ENCODE results near the gene ANKRD12. TPM values are rescaled to one million over a fixed set of nuclear protein-coding genes. Genes with fewer than 3 reads are reported as not detected.

ANKRD12 gene
- total and polyA plus RNA-seq, 4 donors = 10.2 to 108 (median 50.0) TPM

DNA sequence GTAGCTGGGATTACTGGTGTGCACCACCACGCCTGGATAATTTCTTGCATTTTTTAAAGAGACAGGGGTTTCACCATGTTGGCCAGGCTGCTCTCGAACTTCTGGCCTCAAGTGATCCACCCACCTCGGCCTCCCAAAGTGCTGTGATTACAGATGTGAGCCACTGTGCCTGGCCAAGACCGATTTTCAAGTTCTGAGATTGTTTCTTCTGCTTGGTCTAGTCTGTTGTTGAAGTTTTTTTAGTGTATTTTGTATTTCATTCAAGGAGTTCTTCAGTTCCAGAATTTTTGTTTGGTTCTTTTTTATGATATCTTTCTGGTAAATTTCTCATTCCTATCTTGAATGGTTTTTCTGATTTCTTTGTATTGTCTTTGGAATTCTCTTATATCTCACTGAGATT lies 96.4 kb downstream of the ANKRD12 start:
- Histone ChIP-seq H3K27me3 (ENCODE audit: control insufficient read depth in 3 of 3, insufficient read depth in 3 of 3, low read length in 2 of 3) (no peaks in the 10 kb centered on the region), H3K27ac (ENCODE audit: low read depth in 1 of 2, low read length in 1 of 2) (no peak overlapping the region), H3K4me3 (no peak overlapping the region), H3K9me3 (ENCODE audit: control insufficient read depth in 4 of 4, insufficient read depth in 3 of 4, low read length in 3 of 4) (peaks cover 2 to 9% (median 4%) of the 10 kb centered on the region in 4 donors), H3K9ac (ENCODE audit: insufficient read depth in 1 of 2, low read length in 2 of 2) (no peak overlapping the region), H3K4me1 (ENCODE audit: control insufficient read depth in 5 of 5, insufficient read depth in 5 of 5, low read length in 5 of 5) (no peaks in the 10 kb centered on the region), H3K36me3 (ENCODE audit: control insufficient read depth in 4 of 4, insufficient read depth in 4 of 4, low read length in 4 of 4) (peaks cover 7 to 23% (median 12%) of the 10 kb centered on the region in 4 donors)
- TF ChIP-seq, protein P1, sequence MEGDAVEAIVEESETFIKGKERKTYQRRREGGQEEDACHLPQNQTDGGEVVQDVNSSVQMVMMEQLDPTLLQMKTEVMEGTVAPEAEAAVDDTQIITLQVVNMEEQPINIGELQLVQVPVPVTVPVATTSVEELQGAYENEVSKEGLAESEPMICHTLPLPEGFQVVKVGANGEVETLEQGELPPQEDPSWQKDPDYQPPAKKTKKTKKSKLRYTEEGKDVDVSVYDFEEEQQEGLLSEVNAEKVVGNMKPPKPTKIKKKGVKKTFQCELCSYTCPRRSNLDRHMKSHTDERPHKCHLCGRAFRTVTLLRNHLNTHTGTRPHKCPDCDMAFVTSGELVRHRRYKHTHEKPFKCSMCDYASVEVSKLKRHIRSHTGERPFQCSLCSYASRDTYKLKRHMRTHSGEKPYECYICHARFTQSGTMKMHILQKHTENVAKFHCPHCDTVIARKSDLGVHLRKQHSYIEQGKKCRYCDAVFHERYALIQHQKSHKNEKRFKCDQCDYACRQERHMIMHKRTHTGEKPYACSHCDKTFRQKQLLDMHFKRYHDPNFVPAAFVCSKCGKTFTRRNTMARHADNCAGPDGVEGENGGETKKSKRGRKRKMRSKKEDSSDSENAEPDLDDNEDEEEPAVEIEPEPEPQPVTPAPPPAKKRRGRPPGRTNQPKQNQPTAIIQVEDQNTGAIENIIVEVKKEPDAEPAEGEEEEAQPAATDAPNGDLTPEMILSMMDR (IDR thresholded peaks at IDR 0.05; ENCODE audit: control extremely low read depth, extremely low read depth) = no peak
- 98 to 99% methylated on average over 4 of the region's 4 CpGs for WGBS, 2 donors
- ATAC-seq (ENCODE audit: insufficient read depth, low FRiP score) = no peak
- DNase-seq = no peak

DNA sequence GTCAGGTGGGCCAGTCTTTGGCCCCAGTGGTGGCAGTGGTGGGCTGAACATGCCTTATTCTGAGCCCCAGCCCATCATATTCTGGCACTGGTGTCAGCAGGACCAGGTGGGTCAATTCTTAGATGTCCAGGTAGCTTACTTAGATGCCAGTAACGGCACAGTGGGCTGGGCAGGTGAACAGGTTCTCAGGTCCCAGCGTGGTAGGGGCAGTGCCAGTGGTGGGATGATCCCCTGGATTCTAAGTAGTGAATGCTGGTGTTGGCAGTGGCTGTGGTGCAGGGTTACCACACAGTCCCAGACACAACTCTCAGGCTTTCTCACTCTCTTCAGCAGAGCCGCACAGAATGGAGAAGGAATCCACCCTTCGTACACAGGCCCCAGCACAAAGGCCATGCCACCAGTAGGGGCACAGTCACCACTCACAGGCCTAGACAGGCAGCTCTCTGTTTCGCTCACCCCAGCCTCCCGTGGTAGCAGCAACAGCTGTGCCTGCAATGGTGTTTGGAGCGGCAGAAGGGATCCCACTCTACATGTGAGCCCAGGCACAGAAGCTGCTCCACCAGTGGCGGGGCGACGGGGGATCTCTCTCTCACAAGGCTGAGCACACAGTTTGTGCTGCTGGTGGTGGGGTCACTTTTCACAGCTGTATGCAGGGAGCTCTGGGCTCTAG lies 97.3 kb downstream of the ANKRD12 start:
- H3K4me3 ChIP-seq = no peak overlapping the region
- TF ChIP-seq, protein P1 (IDR thresholded peaks at IDR 0.05; ENCODE audit: control extremely low read depth, extremely low read depth) = no peak
- H3K9me3 ChIP-seq (ENCODE audit: control insufficient read depth in 4 of 4, insufficient read depth in 3 of 4, low read length in 3 of 4) = peaks cover 2 to 9% (median 4%) of the 10 kb centered on the region in 4 donors
- 98% methylated on average over 10 of the region's 10 CpGs for WGBS, 2 donors
- peaks cover 6 to 21% (median 12%) of the 10 kb centered on the region in 4 donors for H3K36me3 ChIP-seq (ENCODE audit: control insufficient read depth in 4 of 4, insufficient read depth in 4 of 4, low read length in 4 of 4)
- H3K9ac ChIP-seq (ENCODE audit: insufficient read depth in 1 of 2, low read length in 2 of 2) = no peak overlapping the region
- H3K4me1 ChIP-seq (ENCODE audit: control insufficient read depth in 5 of 5, insufficient read depth in 5 of 5, low read length in 5 of 5) = no peaks in the 10 kb centered on the region
- no peak for ATAC-seq (ENCODE audit: insufficient read depth, low FRiP score)
- H3K27me3 ChIP-seq (ENCODE audit: control insufficient read depth in 3 of 3, insufficient read depth in 3 of 3, low read length in 2 of 3) = no peaks in the 10 kb centered on the region
- H3K27ac ChIP-seq (ENCODE audit: low read depth in 1 of 2, low read length in 1 of 2) = no peak overlapping the region
- no peak for DNase-seq

- DNase-seq = no peak
- no peak overlapping the region for H3K4me3 ChIP-seq
- TF ChIP-seq, protein P1 (IDR thresholded peaks at IDR 0.05; ENCODE audit: control extremely low read depth, extremely low read depth) = no peak
- H3K9ac ChIP-seq (ENCODE audit: insufficient read depth in 1 of 2, low read length in 2 of 2) = no peak overlapping the region
- peaks cover 2 to 9% (median 4%) of the 10 kb centered on the region in 4 donors for H3K9me3 ChIP-seq (ENCODE audit: control insufficient read depth in 4 of 4, insufficient read depth in 3 of 4, low read length in 3 of 4)
- no peaks in the 10 kb centered on the region for H3K4me1 ChIP-seq (ENCODE audit: control insufficient read depth in 5 of 5, insufficient read depth in 5 of 5, low read length in 5 of 5)
- H3K27ac ChIP-seq (ENCODE audit: low read depth in 1 of 2, low read length in 1 of 2) = no peak overlapping the region
- peaks cover 6 to 21% (median 12%) of the 10 kb centered on the region in 4 donors for H3K36me3 ChIP-seq (ENCODE audit: control insufficient read depth in 4 of 4, insufficient read depth in 4 of 4, low read length in 4 of 4)
- ATAC-seq (ENCODE audit: insufficient read depth, low FRiP score) = no peak
- H3K27me3 ChIP-seq (ENCODE audit: control insufficient read depth in 3 of 3, insufficient read depth in 3 of 3, low read length in 2 of 3) = no peaks in the 10 kb centered on the region
- 99% methylated on average over 4 of the region's 4 CpGs for WGBS, 2 donors
These were observed 97.9 kb downstream of the ANKRD12 start for GRCh38 chr18:9234528-9234927.
